ENCODE data around the gene USP13. TPM values are rescaled to one million over a fixed set of nuclear protein-coding genes. Genes with fewer than 3 reads are reported as not detected.
"Not testable (repeated sequence)": the region's sequence is repeated elsewhere in the genome, so short reads cannot be mapped to it uniquely, and the experiment has no call there.

The USP13 gene
- total RNA-seq, 1 donor, result 14.4 TPM

DNA sequence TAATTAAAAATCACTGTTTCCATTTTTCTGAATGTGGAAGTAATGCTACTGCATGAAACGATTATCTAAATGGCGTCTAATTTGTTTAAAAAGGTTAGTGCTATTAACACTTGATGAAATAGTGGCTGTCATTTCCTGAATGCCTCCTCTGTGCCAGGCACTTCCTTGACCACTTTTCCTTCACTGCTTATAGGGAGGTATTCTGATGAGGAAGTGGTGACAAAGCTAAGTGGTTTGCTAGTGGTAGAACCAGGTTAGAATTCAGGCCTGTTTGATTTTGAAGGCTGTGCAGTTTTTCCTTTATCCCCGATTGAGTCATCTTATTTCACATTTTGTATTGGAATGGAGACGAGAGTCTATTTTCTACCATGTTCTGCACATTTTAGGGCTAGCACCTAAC lies 119.0 kb downstream of the USP13 start:
- no peak overlapping the region for H3K4me3 ChIP-seq (ENCODE audit: low read depth, low read length)
- TF ChIP-seq, protein P1, sequence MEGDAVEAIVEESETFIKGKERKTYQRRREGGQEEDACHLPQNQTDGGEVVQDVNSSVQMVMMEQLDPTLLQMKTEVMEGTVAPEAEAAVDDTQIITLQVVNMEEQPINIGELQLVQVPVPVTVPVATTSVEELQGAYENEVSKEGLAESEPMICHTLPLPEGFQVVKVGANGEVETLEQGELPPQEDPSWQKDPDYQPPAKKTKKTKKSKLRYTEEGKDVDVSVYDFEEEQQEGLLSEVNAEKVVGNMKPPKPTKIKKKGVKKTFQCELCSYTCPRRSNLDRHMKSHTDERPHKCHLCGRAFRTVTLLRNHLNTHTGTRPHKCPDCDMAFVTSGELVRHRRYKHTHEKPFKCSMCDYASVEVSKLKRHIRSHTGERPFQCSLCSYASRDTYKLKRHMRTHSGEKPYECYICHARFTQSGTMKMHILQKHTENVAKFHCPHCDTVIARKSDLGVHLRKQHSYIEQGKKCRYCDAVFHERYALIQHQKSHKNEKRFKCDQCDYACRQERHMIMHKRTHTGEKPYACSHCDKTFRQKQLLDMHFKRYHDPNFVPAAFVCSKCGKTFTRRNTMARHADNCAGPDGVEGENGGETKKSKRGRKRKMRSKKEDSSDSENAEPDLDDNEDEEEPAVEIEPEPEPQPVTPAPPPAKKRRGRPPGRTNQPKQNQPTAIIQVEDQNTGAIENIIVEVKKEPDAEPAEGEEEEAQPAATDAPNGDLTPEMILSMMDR (IDR thresholded peaks at IDR 0.05; ENCODE audit: insufficient read depth, low read length), result no peak
- DNase-seq (ENCODE audit: low read depth), result no peak

DNA sequence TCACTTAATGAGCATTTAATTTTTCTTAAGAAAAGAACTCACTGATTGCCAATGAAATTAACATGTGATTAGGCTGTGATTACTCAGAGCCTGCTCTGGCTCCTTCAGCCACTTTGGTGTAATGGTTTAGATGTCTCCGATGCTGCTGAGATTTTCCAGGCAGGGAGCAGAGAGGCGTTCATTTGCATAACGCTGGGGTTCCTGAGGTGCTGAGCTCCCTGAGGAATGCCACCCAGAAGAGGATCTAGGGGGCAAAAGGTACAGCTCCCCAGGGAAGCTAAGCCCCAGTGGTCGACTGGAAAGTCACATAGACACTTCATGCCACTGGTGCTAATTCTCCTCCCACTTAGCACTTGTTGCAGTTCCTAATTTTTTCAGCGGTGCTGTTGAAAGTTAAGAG lies 119.5 kb downstream of the USP13 start:
- TF ChIP-seq, protein P1 (IDR thresholded peaks at IDR 0.05; ENCODE audit: insufficient read depth, low read length), result no peak
- DNase-seq (ENCODE audit: low read depth), result no peak
- H3K4me3 ChIP-seq (ENCODE audit: low read depth, low read length), result no peak overlapping the region

DNA sequence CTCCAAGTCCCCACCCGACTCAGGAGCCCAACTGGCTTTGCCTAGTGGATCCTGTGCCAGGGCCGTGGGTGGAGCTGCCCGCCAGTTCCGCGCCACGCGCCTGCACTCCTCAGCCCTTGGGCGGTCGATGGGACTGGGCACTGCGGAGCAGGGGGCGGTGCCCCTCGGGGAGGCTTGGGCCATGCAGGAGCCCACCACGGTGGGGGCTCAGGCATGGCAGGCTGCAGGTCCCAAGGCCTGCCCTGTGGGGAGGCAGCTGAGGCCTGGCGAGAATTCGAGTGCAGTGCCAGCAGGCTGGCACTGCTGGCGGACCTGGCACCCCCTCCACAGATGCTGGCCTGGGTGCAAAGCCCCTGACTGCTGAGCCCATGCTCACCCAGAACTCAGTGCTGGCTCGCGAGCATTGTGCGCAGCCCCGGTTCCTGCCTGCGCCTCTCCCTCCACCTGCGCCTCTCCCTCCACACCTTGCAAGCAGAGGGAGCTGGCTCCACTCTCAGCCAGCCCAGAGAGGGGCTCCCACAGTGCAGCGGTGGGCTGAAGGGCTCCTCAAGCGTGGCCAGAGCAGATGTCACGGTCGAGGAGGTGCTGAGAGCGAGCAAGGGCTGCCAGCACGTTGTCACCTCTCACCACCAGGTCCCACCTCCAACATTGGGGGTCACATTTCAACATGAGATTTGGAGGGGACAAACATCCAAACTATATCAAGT lies 122.7 kb downstream of the USP13 start:
- H3K4me3 ChIP-seq (ENCODE audit: low read depth, low read length), result no peak overlapping the region
- DNase-seq (ENCODE audit: low read depth), result no peak
- TF ChIP-seq, protein P1 (IDR thresholded peaks at IDR 0.05; ENCODE audit: insufficient read depth, low read length), result no peak

DNA sequence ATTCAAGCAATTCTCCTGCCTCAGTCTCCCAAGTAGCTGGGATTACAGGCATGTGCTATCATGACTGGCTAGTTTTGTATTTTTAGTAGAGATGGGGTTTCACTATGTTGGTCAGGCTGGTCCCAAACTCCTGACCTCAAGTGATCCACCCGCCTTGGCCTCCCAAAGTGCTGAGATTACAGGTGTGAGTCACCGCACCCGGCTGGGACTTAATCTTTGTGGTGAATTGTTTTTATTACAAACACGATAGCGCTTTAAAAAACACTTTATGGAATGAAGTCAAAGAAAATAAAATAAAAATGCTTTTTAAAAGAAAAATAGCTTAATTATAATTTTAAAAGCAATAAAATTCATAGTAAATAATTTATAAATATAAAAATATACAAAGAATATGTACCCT lies 130.0 kb downstream of the USP13 start:
- not testable (repeated sequence) for H3K4me3 ChIP-seq (ENCODE audit: low read depth, low read length)
- peak; percentile 38 for DNase-seq (ENCODE audit: low read depth)

DNA sequence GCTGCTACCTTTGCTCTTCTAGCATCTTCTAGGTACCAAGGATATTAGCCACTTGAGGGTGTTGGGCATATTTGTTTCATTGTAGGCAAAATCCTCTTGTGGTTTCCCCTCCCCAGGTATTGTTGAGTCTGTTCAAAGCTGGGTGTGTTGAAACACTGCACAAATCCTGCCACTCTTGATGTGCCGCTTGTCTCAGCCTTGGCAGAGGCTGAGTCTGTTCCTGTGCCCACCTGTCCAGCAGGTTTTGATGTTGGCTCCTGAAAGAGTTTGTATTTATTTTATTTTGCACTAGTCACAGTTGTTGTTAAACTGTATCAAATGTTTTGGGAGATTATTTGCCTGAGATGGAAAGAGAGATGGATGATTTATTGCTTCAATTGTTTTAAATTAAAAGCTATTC lies 136.2 kb downstream of the USP13 start:
- H3K4me3 ChIP-seq (ENCODE audit: low read depth, low read length), result no peak overlapping the region
- no peak for DNase-seq (ENCODE audit: low read depth)
- TF ChIP-seq, protein P1 (IDR thresholded peaks at IDR 0.05; ENCODE audit: insufficient read depth, low read length), result no peak

DNA sequence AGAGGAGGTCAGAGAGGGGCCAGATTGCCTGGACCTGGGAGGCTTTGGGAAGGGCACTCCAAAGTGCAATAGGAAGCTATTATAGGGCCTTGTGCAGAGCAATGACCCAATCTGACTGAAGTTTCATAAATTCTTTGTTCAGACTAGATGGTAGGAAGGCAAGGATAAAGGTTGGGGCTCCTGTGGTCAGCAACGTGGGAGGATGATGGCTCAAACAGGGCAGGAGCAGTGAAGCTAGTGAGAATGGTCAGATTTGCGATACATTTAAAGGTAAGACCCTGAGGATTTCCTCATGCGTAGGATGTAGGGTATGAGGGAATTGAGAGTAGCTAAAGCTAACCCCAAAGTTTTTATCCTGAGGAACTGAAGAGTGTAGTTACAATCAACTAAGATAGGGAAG lies 139.0 kb downstream of the USP13 start:
- DNase-seq (ENCODE audit: low read depth), result no peak
- TF ChIP-seq, protein P1 (IDR thresholded peaks at IDR 0.05; ENCODE audit: insufficient read depth, low read length), result no peak
- no peak overlapping the region for H3K4me3 ChIP-seq (ENCODE audit: low read depth, low read length)

DNA sequence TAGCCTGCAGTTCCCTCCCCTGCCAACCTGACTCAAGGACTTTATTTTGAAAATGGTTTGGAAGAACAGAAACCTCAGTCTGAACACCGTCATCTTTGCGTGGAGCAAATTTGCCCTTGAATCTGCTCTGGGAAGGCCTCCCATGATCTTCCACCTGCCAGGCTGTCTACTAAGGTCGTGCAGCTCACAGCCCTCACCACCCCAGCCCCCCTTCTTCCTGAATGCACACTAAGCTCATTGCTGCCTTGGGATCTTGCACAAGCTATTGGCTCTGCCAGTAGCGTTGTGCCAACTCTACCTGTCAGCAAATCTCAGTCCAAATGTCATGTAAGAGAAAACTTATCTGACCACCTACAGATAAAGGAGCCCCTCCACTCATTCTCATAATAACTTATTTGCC lies 141.5 kb downstream of the USP13 start:
- no peak overlapping the region for H3K4me3 ChIP-seq (ENCODE audit: low read depth, low read length)
- TF ChIP-seq, protein P1 (IDR thresholded peaks at IDR 0.05; ENCODE audit: insufficient read depth, low read length), result no peak
- no peak for DNase-seq (ENCODE audit: low read depth)
